Jurkat, Clone E6-1 (cell line): Measurements from ENCODE around the gene TRIP10.
"Not testable (repeated sequence)": the region's sequence is repeated elsewhere in the genome, so short reads cannot be mapped to it uniquely, and the experiment has no call there.

Experiments
- DNase-seq: peaks from one replicate; pipeline ENCODE4 v3.0.0-alpha.2; 2011; ENCODE audit warnings: low read depth, low spot score
- H3K4me3 ChIP-seq: 2 replicates; pipeline ENCODE4 v1.5.1; 2011; ENCODE audit warnings: mild to moderate bottlenecking, low read length, control low read depth, moderate library complexity

The TRIP10 gene

GRCh38 chr19:6777434-6777833, 38.0 kb downstream of the TRIP10 start:
- no peak overlapping the region for H3K4me3 ChIP-seq
- no peak for DNase-seq

GRCh38 chr19:6778386-6778785, 38.9 kb downstream of the TRIP10 start:
- H3K4me3 ChIP-seq: no peak overlapping the region
- DNase-seq: peak; percentile 66

- DNase-seq: no peak
- no peak overlapping the region for H3K4me3 ChIP-seq
Observed at GRCh38 chr19:6779206-6779605, 39.7 kb downstream of the TRIP10 start.

DNA sequence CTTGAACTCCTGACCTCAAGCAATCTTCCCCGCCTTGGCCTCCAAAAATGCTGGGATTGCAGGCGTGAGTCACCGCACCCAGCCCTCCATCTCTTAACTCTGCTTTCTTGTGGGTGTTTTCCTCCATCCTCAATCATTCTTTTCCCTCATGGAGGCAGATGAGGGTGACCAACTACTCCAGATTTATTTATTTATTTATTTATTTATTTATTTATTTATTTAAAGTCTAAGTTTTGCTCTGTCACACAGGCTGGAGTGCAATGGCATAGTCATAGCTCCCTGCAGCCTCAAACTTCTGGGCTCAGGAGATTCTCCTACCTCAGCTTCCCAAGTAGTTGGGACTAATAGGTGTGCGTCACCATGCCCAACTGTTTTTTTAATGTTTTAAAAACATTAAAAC, 47.9 kb downstream of the TRIP10 start:
- DNase-seq: no peak
- H3K4me3 ChIP-seq: no peak overlapping the region

- DNase-seq: no peak
- H3K4me3 ChIP-seq: no peak overlapping the region
Observed at GRCh38 chr19:6788896-6789295, 49.4 kb downstream of the TRIP10 start.

- no peak overlapping the region for H3K4me3 ChIP-seq
- DNase-seq: no peak
Observed at GRCh38 chr19:6790194-6791128, 51.0 kb downstream of the TRIP10 start.

DNA sequence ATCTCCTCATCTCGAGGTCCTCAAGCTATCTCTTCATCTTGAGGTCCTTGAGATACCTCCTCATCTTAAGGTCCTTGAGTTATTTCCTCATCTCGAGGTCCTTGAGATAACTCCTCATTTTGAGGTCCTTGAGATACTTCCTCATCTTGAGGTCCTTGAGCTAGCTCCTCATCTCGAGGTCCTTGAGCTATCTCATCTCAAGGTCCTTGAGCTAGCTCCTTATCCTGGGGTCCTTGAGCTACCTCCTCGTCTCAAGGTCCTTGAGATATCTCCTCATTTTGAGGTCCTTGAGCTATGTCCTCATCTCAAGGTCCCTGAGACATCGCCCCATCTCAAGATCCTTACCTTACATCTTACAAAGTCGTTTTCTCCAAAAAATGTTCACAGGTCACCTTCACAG, 51.8 kb downstream of the TRIP10 start:
- H3K4me3 ChIP-seq: no peak overlapping the region
- no peak for DNase-seq

DNA sequence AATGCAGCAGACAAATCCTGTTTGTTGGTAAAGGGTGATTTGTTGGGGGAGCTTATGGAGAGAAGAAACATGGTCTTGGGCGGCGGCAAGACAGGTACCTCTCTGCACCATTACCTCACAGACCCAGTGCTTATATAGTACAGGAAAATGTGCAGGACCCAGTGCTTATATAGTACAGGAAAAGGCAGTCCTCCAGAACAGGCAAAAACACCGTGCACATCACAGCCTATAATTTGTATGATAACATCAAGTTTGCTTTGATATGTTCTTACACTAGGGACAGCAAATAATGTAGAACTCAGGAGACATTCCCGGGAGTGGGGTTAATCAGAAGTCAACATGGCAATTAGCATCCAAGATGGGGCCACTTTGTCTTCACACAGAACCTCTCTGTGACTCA, 53.9 kb downstream of the TRIP10 start:
- H3K4me3 ChIP-seq: no peak overlapping the region

DNA sequence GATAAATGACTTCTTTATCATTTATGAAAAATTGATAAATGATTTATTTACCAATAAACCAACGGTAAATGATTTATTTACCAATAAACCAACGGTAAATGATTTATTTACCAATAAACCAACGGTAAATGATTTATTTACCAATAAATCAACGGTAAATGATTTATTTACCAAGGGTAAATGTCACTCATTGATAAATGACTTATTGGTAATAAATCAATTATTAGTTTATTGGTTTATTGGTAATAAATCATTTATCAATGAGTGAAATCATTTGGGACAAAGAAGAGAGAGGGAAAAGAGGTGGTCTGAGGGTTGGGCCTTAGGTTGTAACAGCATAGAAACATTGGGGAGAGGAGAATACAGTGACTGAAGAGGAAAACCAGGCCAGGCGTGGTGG, 54.5 kb downstream of the TRIP10 start:
- H3K4me3 ChIP-seq: no peak overlapping the region
- DNase-seq: no peak

More for the DNA sequence above, 53.9 kb downstream of the TRIP10 start:
- DNase-seq: no peak

DNA sequence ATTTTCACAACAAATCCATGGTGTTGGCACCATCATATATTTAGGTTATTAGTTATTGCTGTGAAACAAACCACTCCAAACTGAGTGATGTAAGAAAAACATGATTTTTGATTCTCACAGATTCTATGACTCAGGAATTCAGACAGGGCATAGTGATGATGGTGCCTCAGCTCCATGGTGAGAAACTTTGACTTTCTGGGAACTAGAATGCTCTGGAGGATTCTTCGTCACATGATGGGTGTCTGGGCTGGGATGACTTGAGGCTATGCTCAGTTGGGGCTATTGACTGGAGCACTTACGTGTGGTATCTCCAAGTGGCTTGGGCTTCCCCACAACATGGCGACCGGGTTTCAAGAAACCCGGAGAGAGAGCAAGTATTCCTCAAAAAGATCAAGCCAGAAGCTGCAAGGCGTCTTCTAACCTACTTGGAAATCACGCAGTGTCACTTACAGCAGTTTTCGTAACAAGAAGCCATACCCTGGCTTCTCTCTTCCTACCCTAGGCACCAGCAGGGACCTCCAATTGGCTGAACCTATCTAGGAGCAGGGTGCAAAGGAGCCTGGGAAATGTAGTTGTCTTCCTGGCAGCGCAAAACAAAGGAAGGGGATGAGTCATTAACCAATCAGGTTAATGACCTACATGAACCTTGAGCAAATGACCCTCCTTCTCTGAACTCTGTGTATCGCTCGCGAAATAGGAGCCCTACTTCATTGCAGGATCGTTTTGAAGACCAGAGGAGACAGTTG, 55.4 kb downstream of the TRIP10 start:
- H3K4me3 ChIP-seq: no peak overlapping the region
- no peak for DNase-seq

- no peak for DNase-seq
- no peak overlapping the region for H3K4me3 ChIP-seq
Observed at GRCh38 chr19:6796278-6796677, 56.8 kb downstream of the TRIP10 start.

DNA sequence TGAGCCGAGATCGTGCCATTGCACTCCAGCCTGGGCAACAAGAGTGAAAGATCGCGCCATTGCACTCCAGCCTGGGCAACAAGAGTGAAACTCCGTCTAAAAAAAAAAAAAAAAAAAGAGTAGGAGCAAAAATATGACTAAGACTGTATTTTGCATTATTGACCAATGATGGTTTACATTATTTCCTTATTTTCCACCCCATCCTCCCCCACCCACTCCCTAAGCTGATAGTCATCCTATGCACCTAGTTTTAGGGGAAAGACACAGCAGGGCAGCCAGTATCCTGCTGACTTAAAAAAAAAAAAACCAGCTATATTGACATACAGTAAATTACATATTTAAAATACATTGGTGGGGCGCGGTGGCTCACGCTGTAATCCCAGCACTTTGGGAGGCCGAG, 58.2 kb downstream of the TRIP10 start:
- DNase-seq: no peak
- H3K4me3 ChIP-seq: no peak overlapping the region

DNA sequence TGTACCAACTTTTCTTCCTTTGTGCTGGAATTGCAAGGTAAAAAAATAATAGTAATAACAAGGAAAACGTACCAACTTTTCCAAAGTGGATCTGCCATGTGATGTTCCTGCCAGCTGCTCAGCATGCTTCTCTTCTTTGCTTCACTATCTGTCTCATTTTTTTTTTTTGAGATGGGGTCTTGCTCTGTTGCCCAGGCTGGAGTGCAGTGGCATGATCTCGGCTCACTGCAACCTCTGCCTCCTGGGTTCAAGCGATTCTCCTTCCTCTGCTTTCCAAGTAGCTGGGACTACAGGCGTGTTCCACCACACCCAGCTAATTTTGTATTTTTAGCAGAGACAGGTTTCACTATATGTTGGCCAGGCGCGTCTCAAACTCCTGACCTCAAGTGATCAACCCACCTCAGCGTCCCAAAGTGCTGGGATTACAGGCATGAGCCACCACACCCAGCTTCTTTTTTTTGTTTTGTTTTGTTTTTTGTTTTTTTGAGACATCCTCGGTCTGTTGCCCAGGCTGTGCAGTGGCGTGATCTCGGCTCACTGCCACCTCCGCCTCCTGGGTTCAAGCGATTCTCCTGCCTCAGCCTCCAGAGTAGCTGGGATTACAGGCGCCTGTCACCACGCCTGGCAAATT, 60.8 kb downstream of the TRIP10 start:
- not testable (repeated sequence) for DNase-seq, H3K4me3 ChIP-seq

DNA sequence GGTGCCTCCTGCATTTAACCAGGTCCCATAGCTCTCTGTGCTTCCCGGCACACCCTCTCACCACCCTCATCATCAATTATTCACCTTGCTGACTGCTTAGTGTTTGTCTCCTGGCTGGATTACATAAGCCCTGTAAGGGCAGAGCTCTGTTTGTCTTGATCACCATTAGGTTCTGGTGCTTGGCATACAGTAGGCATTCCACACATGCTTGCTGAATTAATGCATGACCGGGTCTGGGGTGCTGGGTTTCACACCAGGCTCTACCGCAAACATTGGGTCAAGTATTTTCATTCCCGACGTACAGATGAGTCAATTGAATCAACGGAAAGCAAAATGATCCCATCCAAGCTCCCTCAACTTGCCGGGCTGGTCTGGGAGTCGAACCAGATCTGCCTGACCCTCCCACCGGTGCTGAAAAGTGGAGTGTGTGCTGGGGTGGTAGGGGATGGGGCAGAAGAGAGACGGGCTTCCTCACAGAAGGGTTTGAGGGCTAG, 61.6 kb downstream of the TRIP10 start:
- H3K4me3 ChIP-seq: peak overlapping the region; percentile 56
- peak; percentile 26 for DNase-seq
